ENCODE data around the gene CACNA2D2. TPM values are rescaled to one million over a fixed set of nuclear protein-coding genes. Genes with fewer than 3 reads are reported as not detected.

CACNA2D2 gene
- total RNA-seq, 1 experiment from 2014 or later: 27.7 TPM

- Histone ChIP-seq H3K9me3 (ENCODE audit: control insufficient read depth, low read depth, low read length) (no peaks in the 10 kb centered on the region), H4K20me1 (ENCODE audit: control insufficient read depth, insufficient read depth, insufficient read length) (peaks cover 2% of the 10 kb centered on the region), H2AFZ (ENCODE audit: low read length) (no peak overlapping the region), H2BK12ac (ENCODE audit: insufficient read length, low read depth, low read length) (no peak overlapping the region), H3K18ac (ENCODE audit: insufficient read length, low read depth, low read length) (no peak overlapping the region), H2BK120ac (ENCODE audit: low read depth, low read length, poor library complexity, severe bottlenecking) (no peak overlapping the region), H3K4ac (ENCODE audit: low read depth, low read length) (no peak overlapping the region), H2BK5ac (ENCODE audit: insufficient read length, low read length) (no peak overlapping the region), H3K4me1 (ENCODE audit: insufficient read depth, low read length) (no peaks in the 10 kb centered on the region), H2BK15ac (ENCODE audit: low read depth, low read length) (no peak overlapping the region), H4K91ac (ENCODE audit: insufficient read length, low read depth, low read length) (no peak overlapping the region), H2BK20ac (ENCODE audit: low read depth, low read length, poor library complexity, severe bottlenecking) (no peak overlapping the region), H3K23me2 (ENCODE audit: insufficient read length, low read depth, low read length, poor library complexity, severe bottlenecking) (no peaks in the 10 kb centered on the region), H3K4me2 (ENCODE audit: insufficient read depth, insufficient read length, low read length) (no peak overlapping the region), H3K14ac (ENCODE audit: insufficient read depth, low read length) (no peak overlapping the region), H3K27ac (ENCODE audit: insufficient read length, low read depth, low read length) (no peak overlapping the region), H3K9ac (ENCODE audit: extremely low read depth, insufficient read length, low read length) (no peak overlapping the region), H3K23ac (ENCODE audit: insufficient read length, low read depth, low read length) (no peak overlapping the region), H3K56ac (ENCODE audit: insufficient read length, low read depth, low read length) (no peak overlapping the region), H2AK5ac (ENCODE audit: insufficient read length, low read length) (no peak overlapping the region), H3K27me3 (ENCODE audit: insufficient read depth, low read length) (no peaks in the 10 kb centered on the region), H3T11ph (ENCODE audit: low read length) (no peak overlapping the region), H3K79me1 (ENCODE audit: insufficient read depth, low read depth, low read length, poor library complexity, severe bottlenecking) (no peaks in the 10 kb centered on the region), H3K79me2 (ENCODE audit: insufficient read depth, low read length) (no peaks in the 10 kb centered on the region), H4K8ac (replicated peaks; ENCODE audit: insufficient read length, low read depth, low read length) (no peak overlapping the region), H4K5ac (ENCODE audit: insufficient read length, low read depth, low read length) (no peak overlapping the region)
- TF ChIP-seq CTCF (conservative IDR thresholded peaks at IDR 0.05): no peak
- Mint-ChIP-seq H3K27ac (no peak overlapping the region), H3K36me3 (ENCODE audit: insufficient read depth in 1 of 3, low read depth in 3 of 3) (no peaks in the 10 kb centered on the region), H3K9me3 (no peaks in the 10 kb centered on the region), H3K27me3 (ENCODE audit: low read depth) (peaks cover 3% of the 10 kb centered on the region; the same call in 1 of the 2 replicates), H3K4me3 (no peak overlapping the region; a peak in 1 of 5 replicates), H3K4me1 (peaks cover 0 to 12% of the 10 kb centered on the region in 2 experiments; a peak in 2 of 4 replicates)
- no CpG with 5 or more reads among the region's 6 CpGs for WGBS (ENCODE audit: extremely low coverage, insufficient read length, low lambda C conversion rate)
- no peak for DNase-seq
These were observed 119.7 kb downstream of the CACNA2D2 start for GRCh38 chr3:50383750-50384149.
